ENCODE measurements around the gene ZNF358.

The ZNF358 gene

GRCh38 chr19:7478173-7478842 lies 37.6 kb upstream of the ZNF358 start:
- no peaks in the 10 kb centered on the region for H3K36me3 ChIP-seq (replicated peaks)
- TF ChIP-seq, protein P1, sequence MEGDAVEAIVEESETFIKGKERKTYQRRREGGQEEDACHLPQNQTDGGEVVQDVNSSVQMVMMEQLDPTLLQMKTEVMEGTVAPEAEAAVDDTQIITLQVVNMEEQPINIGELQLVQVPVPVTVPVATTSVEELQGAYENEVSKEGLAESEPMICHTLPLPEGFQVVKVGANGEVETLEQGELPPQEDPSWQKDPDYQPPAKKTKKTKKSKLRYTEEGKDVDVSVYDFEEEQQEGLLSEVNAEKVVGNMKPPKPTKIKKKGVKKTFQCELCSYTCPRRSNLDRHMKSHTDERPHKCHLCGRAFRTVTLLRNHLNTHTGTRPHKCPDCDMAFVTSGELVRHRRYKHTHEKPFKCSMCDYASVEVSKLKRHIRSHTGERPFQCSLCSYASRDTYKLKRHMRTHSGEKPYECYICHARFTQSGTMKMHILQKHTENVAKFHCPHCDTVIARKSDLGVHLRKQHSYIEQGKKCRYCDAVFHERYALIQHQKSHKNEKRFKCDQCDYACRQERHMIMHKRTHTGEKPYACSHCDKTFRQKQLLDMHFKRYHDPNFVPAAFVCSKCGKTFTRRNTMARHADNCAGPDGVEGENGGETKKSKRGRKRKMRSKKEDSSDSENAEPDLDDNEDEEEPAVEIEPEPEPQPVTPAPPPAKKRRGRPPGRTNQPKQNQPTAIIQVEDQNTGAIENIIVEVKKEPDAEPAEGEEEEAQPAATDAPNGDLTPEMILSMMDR (IDR thresholded peaks at IDR 0.05; ENCODE audit: low read depth, low read length, missing control alignments): no peak
- in situ Hi-C loops (cut with HindIII; ENCODE audit: low pct_ligation_motif_present, low sequenced_read_pairs): no loop called here
- DNase-seq: no peak
- H3K27ac ChIP-seq: no peak overlapping the region
- no peaks in the 10 kb centered on the region for H3K27me3 ChIP-seq (replicated peaks)
- no peak overlapping the region for H3K4me3 ChIP-seq (ENCODE audit: low read depth, low read length)

DNA sequence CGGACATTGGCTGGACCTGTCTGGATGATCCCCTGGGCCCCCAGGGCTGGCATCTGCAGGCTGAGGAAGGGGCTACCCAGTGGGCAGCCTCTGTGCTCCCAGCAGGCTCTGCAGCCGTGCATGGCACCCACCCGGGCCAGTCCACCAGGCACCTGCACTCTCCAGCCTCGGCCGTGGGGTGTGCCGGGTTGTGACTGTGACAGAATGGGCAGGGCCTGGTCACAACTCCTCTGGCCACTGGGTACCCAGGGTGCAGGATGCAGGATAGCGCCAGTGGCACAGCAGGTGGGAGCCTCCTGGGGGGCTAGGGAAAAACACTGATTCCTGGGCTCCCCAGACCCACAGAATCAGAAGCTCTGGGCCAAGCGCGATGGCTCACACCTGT lies 37.1 kb upstream of the ZNF358 start:
- TF ChIP-seq, protein P1 (IDR thresholded peaks at IDR 0.05; ENCODE audit: low read depth, low read length, missing control alignments): no peak

DNA sequence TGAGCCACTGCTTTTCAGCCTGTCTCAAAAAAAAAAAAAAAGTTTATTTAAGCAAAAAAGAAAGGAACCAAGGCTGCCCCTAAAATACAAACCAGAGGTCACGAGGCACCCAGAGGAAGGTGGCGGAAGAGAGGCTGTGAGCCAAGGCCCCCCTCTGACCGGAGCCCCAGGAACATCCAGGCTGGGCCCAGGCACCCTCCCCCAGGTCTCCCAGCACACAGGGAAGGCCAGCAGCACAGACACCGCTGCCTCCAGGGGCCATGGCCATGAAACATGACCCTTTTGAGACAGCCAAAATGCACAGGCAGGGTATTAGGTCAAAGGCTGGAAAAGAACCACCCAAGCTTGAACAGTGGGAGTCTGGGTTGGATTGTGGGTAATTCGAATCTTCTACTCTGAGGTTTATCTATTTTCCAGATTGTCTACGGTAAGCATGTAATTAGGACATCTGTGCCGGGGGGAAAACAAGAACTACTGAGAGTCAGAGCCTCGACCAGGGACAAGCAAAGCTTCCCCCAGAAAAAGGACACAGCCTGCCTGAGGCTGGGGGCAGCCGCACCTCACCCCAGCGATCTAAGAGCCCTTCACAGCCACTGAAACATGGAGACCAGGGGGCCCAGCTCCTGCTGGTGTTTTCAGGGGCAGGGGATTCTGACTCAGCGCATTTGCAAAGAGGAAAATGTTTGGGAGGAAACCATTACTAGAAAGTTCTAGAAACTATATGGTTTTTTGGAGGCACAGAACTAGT lies 35.5 kb upstream of the ZNF358 start:
- Histone ChIP-seq H3K4me3 (ENCODE audit: low read depth, low read length) (no peak overlapping the region), H3K36me3 (replicated peaks) (no peaks in the 10 kb centered on the region), H3K27me3 (replicated peaks) (no peaks in the 10 kb centered on the region), H3K27ac (no peak overlapping the region)
- no peak for DNase-seq
- in situ Hi-C loops (cut with HindIII; ENCODE audit: low pct_ligation_motif_present, low sequenced_read_pairs): no loop called here
- TF ChIP-seq, protein P1 (IDR thresholded peaks at IDR 0.05; ENCODE audit: low read depth, low read length, missing control alignments): no peak

More for the DNA sequence above, 37.1 kb upstream of the ZNF358 start:
- Histone ChIP-seq H3K27ac (no peak overlapping the region), H3K27me3 (replicated peaks) (no peaks in the 10 kb centered on the region), H3K4me3 (ENCODE audit: low read depth, low read length) (no peak overlapping the region), H3K36me3 (replicated peaks) (no peaks in the 10 kb centered on the region)
- in situ Hi-C loops (cut with HindIII; ENCODE audit: low pct_ligation_motif_present, low sequenced_read_pairs): no loop called here
- DNase-seq: no peak

DNA sequence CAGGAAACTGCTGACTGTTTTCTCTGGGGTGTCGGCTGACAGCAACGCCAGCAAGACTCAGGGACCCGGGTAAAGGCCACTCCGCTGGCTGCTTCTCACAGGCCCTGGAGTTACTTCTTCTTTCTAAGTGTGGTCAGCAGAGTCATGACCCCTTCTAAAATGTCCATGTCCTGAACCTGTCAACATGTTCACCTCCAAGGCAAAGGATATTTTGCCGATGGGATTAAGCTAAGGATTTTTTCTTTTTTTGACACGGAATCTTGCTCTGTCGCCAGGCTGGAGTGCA lies 35.0 kb upstream of the ZNF358 start:
- DNase-seq: no peak
- H3K36me3 ChIP-seq (replicated peaks): no peaks in the 10 kb centered on the region
- in situ Hi-C loops (cut with HindIII; ENCODE audit: low pct_ligation_motif_present, low sequenced_read_pairs): no loop called here

DNA sequence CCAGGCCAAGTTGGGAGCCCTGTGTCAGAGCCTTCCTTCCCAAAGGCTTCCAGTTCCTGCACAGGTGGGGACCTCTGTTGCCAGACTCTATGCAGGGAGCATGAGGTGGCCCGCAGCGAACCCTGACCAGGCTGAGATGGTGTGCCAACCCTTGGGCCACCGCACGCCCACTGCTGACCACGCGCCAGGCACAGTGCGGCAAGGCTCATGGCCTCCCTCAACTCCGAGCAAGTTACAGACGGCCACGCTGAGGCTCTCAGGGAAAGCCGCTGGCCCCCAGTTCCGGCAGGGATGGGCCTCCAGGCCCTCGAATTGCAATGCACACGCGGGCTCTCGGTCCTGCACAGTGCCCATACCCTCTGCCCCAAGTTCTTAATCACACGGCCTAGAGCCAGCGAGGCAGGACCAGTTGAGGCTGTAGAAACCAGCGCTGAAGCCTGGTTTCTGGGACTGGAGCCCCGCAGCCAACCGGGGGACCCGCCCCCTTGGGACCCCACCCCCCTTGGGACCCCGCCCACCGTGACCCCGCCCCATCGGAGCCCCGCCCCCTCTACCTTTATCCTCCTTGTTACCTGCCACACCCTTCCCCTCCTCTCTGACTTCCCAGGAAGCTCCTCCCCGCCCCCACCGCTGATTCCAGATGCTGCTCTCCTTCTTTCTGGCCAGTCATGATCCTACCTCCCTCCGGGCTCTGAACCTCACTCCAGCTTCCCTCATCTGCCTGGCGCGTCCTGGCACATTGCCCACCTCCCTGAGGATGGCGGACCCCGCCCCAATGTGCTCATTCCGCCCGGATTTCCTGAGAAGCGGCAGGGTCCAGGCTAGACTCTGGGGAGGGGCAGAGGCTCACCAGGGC lies 33.1 kb upstream of the ZNF358 start:
- H3K4me3 ChIP-seq (ENCODE audit: low read depth, low read length): no peak overlapping the region
- in situ Hi-C loops (cut with HindIII; ENCODE audit: low pct_ligation_motif_present, low sequenced_read_pairs): no loop called here
- TF ChIP-seq, protein P1 (IDR thresholded peaks at IDR 0.05; ENCODE audit: low read depth, low read length, missing control alignments): no peak
- H3K27me3 ChIP-seq (replicated peaks): no peaks in the 10 kb centered on the region
- H3K27ac ChIP-seq: no peak overlapping the region
- no peak for DNase-seq
- no peaks in the 10 kb centered on the region for H3K36me3 ChIP-seq (replicated peaks)

More for the DNA sequence above, 35.0 kb upstream of the ZNF358 start:
- H3K27ac ChIP-seq: no peak overlapping the region
- H3K27me3 ChIP-seq (replicated peaks): no peaks in the 10 kb centered on the region
- TF ChIP-seq, protein P1 (IDR thresholded peaks at IDR 0.05; ENCODE audit: low read depth, low read length, missing control alignments): no peak
- H3K4me3 ChIP-seq (ENCODE audit: low read depth, low read length): no peak overlapping the region
